Common myeloid progenitor, CD34-positive (primary cell): ENCODE data around the gene CLPSL1.

Experiments used
- CTCF ChIA-PET: fragments of 350-600 bp; sonication (Branson Sonifier 250); formaldehyde crosslinking; loops from one replicate; lab custom pipeline; 2021; ENCODE audit warnings: antibody characterized with exemption; lab: Charles Lee
- POLR2A ChIA-PET: fragments of 350-600 bp; sonication (Branson Sonifier 250); formaldehyde crosslinking; loops from one replicate; lab custom pipeline; 2021; ENCODE audit warnings: antibody characterized with exemption; lab: Charles Lee
- DNase-seq, 3 donors: peaks; one replicate each; pipeline versions ENCODE4 v3.0.0 to v3.0.0-alpha.2; 2013
- H3K27ac ChIP-seq, 2 experiments: 1 replicate in 1 of 2; 2 replicates in 1 of 2; pipeline ENCODE4 v1.7.0; 2013; ENCODE audit warnings: inconsistent platforms in 2 of 2, low read length in 2 of 2, mild to moderate bottlenecking in 2 of 2, low read depth in 1 of 2, moderate library complexity in 1 of 2; ENCODE audit not compliant: severe bottlenecking in 2 of 2, insufficient read depth in 1 of 2, poor library complexity in 1 of 2
- H3K27me3 ChIP-seq, 5 experiments: replicated peaks in 2 of 5; 1 replicate in 3 of 5; 2 replicates in 2 of 5; pipeline versions ENCODE4 v1.6.1 to v1.7.0; 2013; ENCODE audit warnings: low read length in 4 of 5, mild to moderate bottlenecking in 2 of 5, moderate library complexity in 2 of 5, inconsistent platforms in 1 of 5; ENCODE audit not compliant: insufficient read depth in 5 of 5, control insufficient read depth in 4 of 5
- H3K36me3 ChIP-seq, 4 experiments: 1 replicate in 2 of 4; 2 replicates in 2 of 4; pipeline versions ENCODE4 v1.6.1 to v1.7.0; 2013; ENCODE audit warnings: low read length in 3 of 4, control low read depth in 1 of 4, mild to moderate bottlenecking in 1 of 4; ENCODE audit not compliant: control insufficient read depth in 4 of 4, insufficient read depth in 4 of 4
- H3K4me1 ChIP-seq, 4 experiments: 1 replicate in 3 of 4; 2 replicates in 1 of 4; pipeline versions ENCODE4 v1.6.1 to v1.7.1; 2013; ENCODE audit warnings: low read length in 3 of 4, mild to moderate bottlenecking in 3 of 4, control low read depth in 1 of 4, inconsistent platforms in 1 of 4, moderate library complexity in 1 of 4; ENCODE audit not compliant: control insufficient read depth in 4 of 4, insufficient read depth in 4 of 4; ENCODE audit errors: control extremely low read depth in 1 of 4
- H3K4me3 ChIP-seq, 7 experiments: 1 replicate in 4 of 7; 2 replicates in 3 of 7; pipeline versions ENCODE4 v1.5.1 to v1.7.0; 2013; ENCODE audit warnings: mild to moderate bottlenecking in 7 of 7, low read length in 6 of 7, moderate library complexity in 6 of 7, inconsistent platforms in 2 of 7, low read depth in 2 of 7, control low read depth in 1 of 7; ENCODE audit not compliant: insufficient read depth in 4 of 7, control insufficient read depth in 1 of 7; ENCODE audit errors: extremely low read depth in 1 of 7
- H3K9me3 ChIP-seq, 5 experiments: 1 replicate in 4 of 5; 2 replicates in 1 of 5; pipeline versions ENCODE4 v1.6.1 to v1.7.1; 2013; ENCODE audit warnings: low read length in 4 of 5, mild to moderate bottlenecking in 2 of 5, inconsistent platforms in 1 of 5, low read depth in 1 of 5, moderate library complexity in 1 of 5; ENCODE audit not compliant: control insufficient read depth in 4 of 5, insufficient read depth in 2 of 5; ENCODE audit errors: control extremely low read depth in 1 of 5
- WGBS: methylation state at CpG from one replicate; pipeline ENCODE4 v1.1.5; 2013; ENCODE audit not compliant: insufficient coverage; 5-methylcytosine and 5-hydroxymethylcytosine counted together

Gene CLPSL1

DNA sequence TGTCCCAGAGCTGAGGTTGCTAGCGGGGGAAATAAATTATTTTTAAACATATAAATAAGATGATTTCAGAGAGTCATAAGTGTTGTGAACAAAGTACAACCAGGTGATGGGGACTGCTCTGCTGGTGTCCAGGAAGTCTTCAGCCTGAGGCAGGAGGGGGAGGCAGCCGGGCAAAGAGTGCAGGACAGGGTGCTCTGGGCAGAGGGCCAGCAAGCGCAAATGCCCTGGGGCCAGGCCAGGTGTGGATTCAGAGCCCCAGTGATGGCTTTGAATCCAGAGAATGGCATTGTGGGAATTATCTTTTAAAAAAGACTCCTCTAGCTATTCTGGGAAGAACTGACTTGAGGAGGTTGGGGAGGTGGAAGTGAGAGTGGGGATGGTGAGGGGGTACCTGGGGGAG is 1.6 kb downstream of the CLPSL1 start:
- peaks cover 0 to 3% (median 1%) of the 10 kb centered on the region in 4 experiments for H3K4me1 ChIP-seq
- H3K27ac ChIP-seq: no peak overlapping the region
- no peaks in the 10 kb centered on the region for H3K36me3 ChIP-seq
- 83% methylated on average over 2 of the region's 3 CpGs for WGBS
- H3K9me3 ChIP-seq: no peaks in the 10 kb centered on the region
- H3K27me3 ChIP-seq: peaks cover 2 to 34% (median 16%) of the 10 kb centered on the region in 5 experiments
- H3K4me3 ChIP-seq: no peak overlapping the region
- DNase-seq: no peak
- ChIA-PET CTCF (no interaction called here), POLR2A (no interaction called here)

DNA sequence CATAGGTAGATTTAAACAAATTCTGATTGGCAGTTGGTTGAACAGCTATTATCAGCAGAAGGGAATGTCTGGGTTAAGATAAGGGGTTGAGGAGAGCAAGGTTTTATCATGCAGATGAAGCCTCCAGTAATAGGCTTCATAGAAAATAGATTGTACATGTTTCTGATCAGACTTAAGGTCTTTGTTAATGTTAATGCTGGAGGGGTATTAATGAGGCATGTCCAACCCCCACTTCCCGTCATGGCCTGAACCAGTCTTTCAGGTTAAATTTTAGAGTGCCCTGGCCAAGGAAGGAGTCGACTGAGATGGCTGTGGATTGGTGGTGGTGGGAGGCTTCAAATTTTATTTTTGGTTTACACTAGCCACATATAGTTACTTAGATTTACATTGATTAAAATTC is 3.4 kb downstream of the CLPSL1 start:
- no peaks in the 10 kb centered on the region for H3K36me3 ChIP-seq
- no peaks in the 10 kb centered on the region for H3K9me3 ChIP-seq
- no CpG with 5 or more reads among the region's 2 CpGs for WGBS
- no peak for DNase-seq
- no peak overlapping the region for H3K4me3 ChIP-seq
- H3K4me1 ChIP-seq: peaks cover 0 to 3% (median 1%) of the 10 kb centered on the region in 4 experiments
- no peak overlapping the region for H3K27ac ChIP-seq
- CTCF ChIA-PET: no interaction called here
- POLR2A ChIA-PET: no interaction called here
- peaks cover 5 to 50% (median 25%) of the 10 kb centered on the region in 5 experiments for H3K27me3 ChIP-seq

- H3K27ac ChIP-seq: no peak overlapping the region
- WGBS: 77% methylated on average over 2 of the region's 2 CpGs
- no peak for DNase-seq
- no peaks in the 10 kb centered on the region for H3K9me3 ChIP-seq
- H3K4me1 ChIP-seq: peaks cover 0 to 3% (median 1%) of the 10 kb centered on the region in 4 experiments
- H3K27me3 ChIP-seq: peaks cover 8 to 52% (median 27%) of the 10 kb centered on the region in 5 experiments
- no peak overlapping the region for H3K4me3 ChIP-seq
- CTCF ChIA-PET: interaction anchor here (1.0 kb wide), 1 partner anchor 18 kb away, joined by 3 read pairs; no protein-coding TSS in a partner anchor
- POLR2A ChIA-PET: no interaction called here
- H3K36me3 ChIP-seq: no peaks in the 10 kb centered on the region
Observed at GRCh38 chr6:35786272-35786671, 5.5 kb downstream of the CLPSL1 start.

- Histone ChIP-seq H3K4me1 (peaks cover 0 to 3% (median 1%) of the 10 kb centered on the region in 4 experiments), H3K36me3 (no peaks in the 10 kb centered on the region), H3K9me3 (no peaks in the 10 kb centered on the region), H3K4me3 (no peak overlapping the region), H3K27ac (no peak overlapping the region), H3K27me3 (peaks cover 8 to 52% (median 27%) of the 10 kb centered on the region in 5 experiments)
- DNase-seq: no peak
- WGBS: 33% methylated on average over 25 of the region's 25 CpGs
- POLR2A ChIA-PET: interaction anchor here (0.5 kb wide), 1 partner anchor 35 kb away, joined by 4 read pairs; no protein-coding TSS in a partner anchor
- CTCF ChIA-PET: interaction anchor here (1.0 kb wide), 1 partner anchor 19 kb away, joined by 3 read pairs; no protein-coding TSS in a partner anchor
Observed at GRCh38 chr6:35786810-35787209, 6.0 kb downstream of the CLPSL1 start.

GRCh38 chr6:35787266-35788218 is 6.7 kb downstream of the CLPSL1 start:
- Histone ChIP-seq H3K4me1 (peaks cover 0 to 3% (median 1%) of the 10 kb centered on the region in 4 experiments), H3K9me3 (no peaks in the 10 kb centered on the region), H3K4me3 (no peak overlapping the region), H3K27ac (no peak overlapping the region), H3K27me3 (peaks cover 8 to 50% (median 27%) of the 10 kb centered on the region in 5 experiments), H3K36me3 (no peaks in the 10 kb centered on the region)
- WGBS: 87% methylated on average over 7 of the region's 13 CpGs
- no peak for DNase-seq
- ChIA-PET POLR2A (interaction anchor here (0.5 to 0.9 kb wide), 2 partner anchors 11 to 34 kb away, joined by 3 to 4 read pairs; no protein-coding TSS in a partner anchor), CTCF (no interaction called here)

GRCh38 chr6:35788423-35788982 is 7.7 kb downstream of the CLPSL1 start:
- no peaks in the 10 kb centered on the region for H3K9me3 ChIP-seq
- ChIA-PET CTCF (no interaction called here), POLR2A (no interaction called here)
- no peak overlapping the region for H3K27ac ChIP-seq
- 84% methylated on average over 4 of the region's 4 CpGs for WGBS
- no peaks in the 10 kb centered on the region for H3K36me3 ChIP-seq
- peaks cover 8 to 50% (median 27%) of the 10 kb centered on the region in 5 experiments for H3K27me3 ChIP-seq
- no peak for DNase-seq
- no peak overlapping the region for H3K4me3 ChIP-seq
- peaks cover 0 to 3% (median 1%) of the 10 kb centered on the region in 4 experiments for H3K4me1 ChIP-seq
